GM12878 (cell line): Measurements from ENCODE around the gene TBXAS1. TPM values are rescaled to one million over a fixed set of nuclear protein-coding genes. Genes with fewer than 3 reads are reported as not detected.

Source experiments
- ATAC-seq: fragments of 200-7000 bp; cut with Tn5 transposase; 3 replicates; pipeline ENCODE4 v1.9.1; 2020; ENCODE audit warnings: mild to moderate bottlenecking, moderate library complexity
- BruUV-seq: library from RNA; stranded (reverse); fragments of 400-500 nt; replicated peaks from 2 replicates; lab custom pipeline; 2021; lab: Mats Ljungman, UMichigan
- CTCF ChIA-PET: fragments of 300-600 bp; sonication (Branson Sonifier 250); formaldehyde crosslinking; extraction: SDS; loops from one replicate; lab custom pipeline; 2021; ENCODE audit warnings: inconsistent platforms; lab: Yijun Ruan, JAX
- POLR2A ChIA-PET: fragments of 350-600 bp; formaldehyde crosslinking; extraction: SDS; loops from one replicate; lab custom pipeline; 2021; ENCODE audit warnings: inconsistent platforms; lab: Charles Lee
- RAD21 ChIA-PET: fragments of 300-600 bp; sonication (Branson Sonifier 250); formaldehyde crosslinking; loops from one replicate; lab custom pipeline; 2023; ENCODE audit warnings: antibody characterized with exemption; ENCODE audit not compliant: unreplicated experiment; lab: Charles Lee
- SMC1A ChIA-PET: fragments of 300-600 bp; sonication (Branson Sonifier 250); formaldehyde crosslinking; loops from one replicate; lab custom pipeline; 2023; ENCODE audit not compliant: unreplicated experiment, uncharacterized antibody; lab: Charles Lee
- DNase-seq: peaks from one replicate; pipeline ENCODE4 v3.0.0-alpha.2; 2011; ENCODE audit warnings: low read depth, low spot score
- FAIRE-seq: peaks from 3 replicates; lab custom pipeline; 2011; peaks lifted over from hg19 to GRCh38; lab: Jason Lieb, UNC
- H2AFZ ChIP-seq: 2 replicates; pipeline ENCODE4 v1.6.0; 2011; ENCODE audit warnings: low read depth, low read length, control low read depth; ENCODE audit not compliant: control insufficient read depth
- H3K27ac ChIP-seq: 2 replicates; pipeline ENCODE4 v1.5.1; 2011; ENCODE audit warnings: control low read depth; ENCODE audit not compliant: control insufficient read depth, insufficient read depth
- H3K27me3 ChIP-seq, 2 experiments: replicated peaks in 1 of 2; 2 replicates each; pipeline versions ENCODE4 v1.6.0 to v1.6.1; 2011; ENCODE audit warnings: low read length in 1 of 2; ENCODE audit not compliant: control insufficient read depth in 2 of 2, insufficient read depth in 2 of 2
- H3K36me3 ChIP-seq, 2 experiments: 2 replicates each; pipeline ENCODE4 v1.5.1; 2011; ENCODE audit warnings: low read length in 1 of 2; ENCODE audit not compliant: control insufficient read depth in 2 of 2, insufficient read depth in 2 of 2
- H3K4me1 ChIP-seq: 2 replicates; pipeline ENCODE4 v1.6.1; 2011; ENCODE audit warnings: mild to moderate bottlenecking, low read length, moderate library complexity, mixed read lengths; ENCODE audit not compliant: control insufficient read depth, insufficient read depth
- H3K4me2 ChIP-seq: 2 replicates; pipeline ENCODE4 v1.6.0; 2011; ENCODE audit warnings: control low read depth; ENCODE audit not compliant: control insufficient read depth, insufficient read depth
- H3K4me3 ChIP-seq: fragments of 200-600 bp; sonication (generic); 2 replicates; pipeline ENCODE4 v1.5.1; 2016
- H3K79me2 ChIP-seq: 2 replicates; pipeline ENCODE4 v1.6.0; 2011; ENCODE audit warnings: low read length; ENCODE audit not compliant: control insufficient read depth, insufficient read depth
- H3K9ac ChIP-seq: 2 replicates; pipeline ENCODE4 v1.8.0; 2011; ENCODE audit warnings: low read length, control low read depth, mixed read lengths; ENCODE audit not compliant: control insufficient read depth, insufficient read depth
- H3K9me3 ChIP-seq: replicated peaks from 3 replicates; pipeline ENCODE4 v1.5.1; 2011; ENCODE audit warnings: mild to moderate bottlenecking, low read length; ENCODE audit not compliant: control insufficient read depth, insufficient read depth
- H4K20me1 ChIP-seq: 2 replicates; pipeline ENCODE4 v1.6.0; 2011; ENCODE audit not compliant: control insufficient read depth, insufficient read depth
- ATF7 ChIP-seq: fragments of 450-650 bp; IDR thresholded peaks from 2 replicates; pipeline ENCODE4 v1.6.1; 2016; ENCODE audit warnings: low read depth, mild to moderate bottlenecking
- BACH1 ChIP-seq: fragments of 450-650 bp; IDR thresholded peaks from 2 replicates; pipeline ENCODE4 v1.6.1; 2017; ENCODE audit warnings: mild to moderate bottlenecking, borderline replicate concordance
- BMI1 ChIP-seq: fragments of 450-650 bp; IDR thresholded peaks from 2 replicates; pipeline ENCODE4 v1.6.1; 2016; ENCODE audit warnings: mild to moderate bottlenecking, moderate library complexity, borderline replicate concordance
- CHD1 ChIP-seq: IDR thresholded peaks from 2 replicates; pipeline ENCODE4 v1.6.1; 2012; ENCODE audit warnings: low read depth, low read length, improper control_type of control experiment
- FOS ChIP-seq: IDR thresholded peaks from 3 replicates; pipeline ENCODE4 v1.6.1; 2011; ENCODE audit warnings: borderline replicate concordance; ENCODE audit not compliant: insufficient read length; ENCODE audit errors: extremely low read depth
- IKZF1 ChIP-seq: fragments of 450-650 bp; conservative IDR thresholded peaks from 2 replicates; pipeline ENCODE4 v1.6.1; 2017; ENCODE audit warnings: antibody characterized with exemption, mild to moderate bottlenecking
- IRF4 ChIP-seq: IDR thresholded peaks from 2 replicates; pipeline ENCODE4 v1.6.1; 2011; ENCODE audit warnings: low read depth, low read length
- MEF2B ChIP-seq: fragments of 450-650 bp; IDR thresholded peaks from 2 replicates; pipeline ENCODE4 v1.6.1; 2018; ENCODE audit warnings: mild to moderate bottlenecking, moderate library complexity; ENCODE audit not compliant: partially characterized antibody, poor library complexity, severe bottlenecking
- POU2F2 ChIP-seq: IDR thresholded peaks from 3 replicates; pipeline ENCODE4 v1.6.1; 2011; ENCODE audit warnings: low read depth, mild to moderate bottlenecking, low read length, borderline replicate concordance
- RAD21 ChIP-seq: IDR thresholded peaks from 2 replicates; pipeline ENCODE4 v1.6.1; 2011; ENCODE audit warnings: mild to moderate bottlenecking, low read depth, low read length, moderate library complexity; ENCODE audit not compliant: insufficient read depth
- RUNX3 ChIP-seq: IDR thresholded peaks from 2 replicates; pipeline ENCODE4 v1.6.1; 2012; ENCODE audit warnings: low read length, inconsistent platforms
- SMC3 ChIP-seq: IDR thresholded peaks from 2 replicates; pipeline ENCODE4 v1.6.1; 2011; ENCODE audit warnings: low read length, improper control_type of control experiment, borderline replicate concordance
- SPI1 ChIP-seq: IDR thresholded peaks from 2 replicates; pipeline ENCODE4 v1.6.1; 2011; ENCODE audit warnings: low read depth, mild to moderate bottlenecking, low read length, moderate library complexity, borderline replicate concordance; ENCODE audit not compliant: insufficient read depth
- SREBF1 ChIP-seq: IDR thresholded peaks from 2 replicates; pipeline ENCODE4 v1.6.1; 2012; ENCODE audit warnings: mild to moderate bottlenecking, low read length
- TAF1 ChIP-seq: IDR thresholded peaks from 2 replicates; pipeline ENCODE4 v1.6.1; 2011; ENCODE audit warnings: mild to moderate bottlenecking, low read depth, low read length, borderline replicate concordance
- YBX1 ChIP-seq: fragments of 450-650 bp; IDR thresholded peaks from 2 replicates; pipeline ENCODE4 v1.6.1; 2016; ENCODE audit warnings: antibody characterized with exemption
- YY1 ChIP-seq: IDR thresholded peaks from 2 replicates; pipeline ENCODE4 v1.6.1; 2011; ENCODE audit warnings: low read depth, mild to moderate bottlenecking, low read length
- ZNF24 ChIP-seq: fragments of 450-650 bp; IDR thresholded peaks from 2 replicates; pipeline ENCODE4 v1.6.1; 2017; ENCODE audit warnings: antibody characterized with exemption, mild to moderate bottlenecking
- WGBS: methylation state at CpG from one replicate; pipeline ENCODE4 v1.1.6; 2016; ENCODE audit warnings: low lambda C conversion rate; ENCODE audit not compliant: insufficient replicate concordance, insufficient coverage; ENCODE audit errors: missing lambda C conversion rate; 5-methylcytosine and 5-hydroxymethylcytosine counted together
- in situ Hi-C: fragments of 300-500 bp; cut with MboI; formaldehyde crosslinking; loops from 9 replicates; pipeline ENCODE4 v1.14.3; 2018; ENCODE audit warnings: mixed read lengths
- intact Hi-C: fragments of 100-400 bp; cut with micrococcal nuclease; formaldehyde crosslinking; loops from one replicate; pipeline ENCODE4 v1.14.2; 2022; ENCODE audit not compliant: unreplicated experiment
- polyA plus RNA-seq, 11 experiments: library from polyadenylated mRNA; depleted of rRNA in 4 of 11; unstranded in 6 of 11; stranded (reverse) in 5 of 11; fragments of >200 nt; fragmentation: Nextera tagmentation in 4 of 11; fragmentation: Illumina TruSeq in 1 of 11; extraction: Ambion mirVana in 4 of 11; extraction: Trizol in 1 of 11; gene quantifications; 1 replicate in 1 of 11; 2 replicates in 10 of 11; pipeline versions ENCODE4 v1.2.1 to v1.2.3, GENCODE V29; 2011 to 2016; ENCODE audit warnings: inconsistent platforms in 2 of 11, missing spikeins in 2 of 11, low read depth in 1 of 11
- total RNA-seq, 4 experiments: library from RNA; depleted of rRNA in 3 of 4; stranded (reverse); fragments of >200 nt in 3 of 4; fragmentation: Illumina TruSeq in 1 of 4; extraction: Trizol in 1 of 4; gene quantifications; 2 replicates each; pipeline versions ENCODE4 v1.2.1 to v1.2.3, GENCODE V29; 2013 to 2021
- TF ChIP-seq, protein P1 (sequence below), 3 experiments: IDR thresholded peaks in 2 of 3; conservative IDR thresholded peaks in 1 of 3; 2 replicates each; pipeline ENCODE4 v1.5.1; 2011; ENCODE audit warnings: low read depth in 3 of 3, low read length in 3 of 3, mild to moderate bottlenecking in 3 of 3, control low read depth in 2 of 3, moderate library complexity in 2 of 3, inconsistent platforms in 1 of 3, mixed read lengths in 1 of 3; ENCODE audit not compliant: control insufficient read depth in 2 of 3, insufficient read depth in 1 of 3; ENCODE audit errors: extremely low read depth in 1 of 3
- TF ChIP-seq, protein P2 (sequence below): fragments of 450-650 bp; IDR thresholded peaks from 2 replicates; pipeline ENCODE4 v1.6.1; 2016; ENCODE audit warnings: mild to moderate bottlenecking

TBXAS1 gene
- total and polyA plus RNA-seq, 10 of the 15 experiments (the other 5 are each of a cell fraction or from before 2014, with no cell fraction given), result 1.5 to 32.7 (median 16.3) TPM

DNA sequence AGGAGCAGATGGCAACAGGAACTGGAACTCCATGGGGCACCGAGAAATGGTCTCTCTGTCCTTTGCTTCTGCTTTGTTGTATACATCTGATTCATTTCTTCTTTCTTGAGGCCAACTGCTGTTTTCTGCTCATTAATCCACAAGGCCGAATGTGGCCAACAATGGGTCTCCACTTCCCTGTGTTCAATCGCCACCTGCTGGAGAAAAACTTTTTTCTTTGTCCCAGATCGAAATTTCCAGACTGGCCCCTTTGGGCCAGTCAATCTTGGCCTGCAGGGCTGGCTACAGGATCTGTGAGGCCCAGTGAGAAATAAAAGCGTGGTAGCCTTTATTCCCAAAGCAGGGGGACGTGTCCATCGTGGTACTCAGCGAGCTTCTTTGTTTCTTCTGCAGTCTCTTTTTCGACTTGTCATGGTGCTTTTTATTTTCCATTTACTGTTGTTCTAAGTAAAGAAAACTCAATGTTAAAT is 174.9 kb downstream of the TBXAS1 start:
- FAIRE-seq (peak; percentile 85), ATAC-seq (peak; percentile 77), DNase-seq (peak; percentile 16)
- Histone ChIP-seq H3K36me3 (no peaks in the 10 kb centered on the region), H3K9ac (no peak overlapping the region), H3K27ac (no peak overlapping the region), H3K27me3 (no peaks in the 10 kb centered on the region), H4K20me1 (no peaks in the 10 kb centered on the region), H3K4me2 (no peak overlapping the region), H3K4me3 (no peak overlapping the region), H3K9me3 (no peaks in the 10 kb centered on the region), H3K79me2 (no peaks in the 10 kb centered on the region), H3K4me1 (no peaks in the 10 kb centered on the region), H2AFZ (no peak overlapping the region)
- ChIA-PET RAD21 (interaction anchor here (1.1 to 10.0 kb wide), 5 partner anchors 56 to 569 kb away, joined by 4 to 135 read pairs (median 13); no protein-coding TSS in a partner anchor), POLR2A (no interaction called here), CTCF (interaction anchor here (0.6 to 10.2 kb wide), 11 partner anchors 19 to 505 kb away, joined by 3 to 225 read pairs (median 3); no protein-coding TSS in a partner anchor), SMC1A (interaction anchor here (0.9 to 10.9 kb wide), 4 partner anchors 174 to 569 kb away, joined by 3 to 121 read pairs (median 4); no protein-coding TSS in a partner anchor)
- intact Hi-C loops, result loop anchor here (1.0 to 5.0 kb wide), 5 partner anchors 177 to 569 kb away; partner anchors contain the start of gene TBXAS1
- in situ Hi-C loops, result loop anchor here (5.0 kb wide), 4 partner anchors 232 to 567 kb away; no protein-coding TSS in a partner anchor
- BruUV-seq, result no TSS peak
- 43% methylated on average over 9 of the region's 9 CpGs for whole genome bisulfite sequencing
- no peak for TF ChIP-seq ATF7
- TF ChIP-seq, protein P1, sequence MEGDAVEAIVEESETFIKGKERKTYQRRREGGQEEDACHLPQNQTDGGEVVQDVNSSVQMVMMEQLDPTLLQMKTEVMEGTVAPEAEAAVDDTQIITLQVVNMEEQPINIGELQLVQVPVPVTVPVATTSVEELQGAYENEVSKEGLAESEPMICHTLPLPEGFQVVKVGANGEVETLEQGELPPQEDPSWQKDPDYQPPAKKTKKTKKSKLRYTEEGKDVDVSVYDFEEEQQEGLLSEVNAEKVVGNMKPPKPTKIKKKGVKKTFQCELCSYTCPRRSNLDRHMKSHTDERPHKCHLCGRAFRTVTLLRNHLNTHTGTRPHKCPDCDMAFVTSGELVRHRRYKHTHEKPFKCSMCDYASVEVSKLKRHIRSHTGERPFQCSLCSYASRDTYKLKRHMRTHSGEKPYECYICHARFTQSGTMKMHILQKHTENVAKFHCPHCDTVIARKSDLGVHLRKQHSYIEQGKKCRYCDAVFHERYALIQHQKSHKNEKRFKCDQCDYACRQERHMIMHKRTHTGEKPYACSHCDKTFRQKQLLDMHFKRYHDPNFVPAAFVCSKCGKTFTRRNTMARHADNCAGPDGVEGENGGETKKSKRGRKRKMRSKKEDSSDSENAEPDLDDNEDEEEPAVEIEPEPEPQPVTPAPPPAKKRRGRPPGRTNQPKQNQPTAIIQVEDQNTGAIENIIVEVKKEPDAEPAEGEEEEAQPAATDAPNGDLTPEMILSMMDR (IDR thresholded peaks at IDR 0.05 in 2 of 3, conservative IDR thresholded peaks at IDR 0.05 in 1 of 3; ENCODE audit: control insufficient read depth in 2 of 3, extremely low read depth in 1 of 3, insufficient read depth in 1 of 3, low read depth in 3 of 3, low read length in 3 of 3), result peak; percentile 58 to 69 (median 62)
- no peak for TF ChIP-seq BMI1
- TF ChIP-seq RAD21, result peak; percentile 86
- no peak for TF ChIP-seq FOS
- 0 out of 2 replicates have a peak, but pooled peaks have one; percentile 14 for TF ChIP-seq IKZF1
- peak; percentile 87 for TF ChIP-seq SMC3
- TF ChIP-seq CHD1, result no peak
- TF ChIP-seq TAF1, result no peak
- TF ChIP-seq POU2F2, result 0 out of 3 replicates have a peak, but pooled peaks have one; percentile 18
- TF ChIP-seq ZNF24, result peak; percentile 79
- TF ChIP-seq SREBF1, result no peak
- peak; percentile 27; the same call in 1 of the 2 replicates for TF ChIP-seq RUNX3
- peak; percentile 38; the same call in 1 of the 2 replicates for TF ChIP-seq SPI1
- TF ChIP-seq MEF2B, result no peak
- 0 out of 2 replicates have a peak, but pooled peaks have one; percentile 8 for TF ChIP-seq IRF4
- 0 out of 2 replicates have a peak, but pooled peaks have one; percentile 45 for TF ChIP-seq YY1
- no peak for TF ChIP-seq BACH1
- TF ChIP-seq, protein P2, sequence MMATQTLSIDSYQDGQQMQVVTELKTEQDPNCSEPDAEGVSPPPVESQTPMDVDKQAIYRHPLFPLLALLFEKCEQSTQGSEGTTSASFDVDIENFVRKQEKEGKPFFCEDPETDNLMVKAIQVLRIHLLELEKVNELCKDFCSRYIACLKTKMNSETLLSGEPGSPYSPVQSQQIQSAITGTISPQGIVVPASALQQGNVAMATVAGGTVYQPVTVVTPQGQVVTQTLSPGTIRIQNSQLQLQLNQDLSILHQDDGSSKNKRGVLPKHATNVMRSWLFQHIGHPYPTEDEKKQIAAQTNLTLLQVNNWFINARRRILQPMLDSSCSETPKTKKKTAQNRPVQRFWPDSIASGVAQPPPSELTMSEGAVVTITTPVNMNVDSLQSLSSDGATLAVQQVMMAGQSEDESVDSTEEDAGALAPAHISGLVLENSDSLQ, result 0 out of 2 replicates have a peak, but pooled peaks have one; percentile 12
- no peak for TF ChIP-seq YBX1
